ENCODE data around the gene SPATA32.

SPATA32 gene

GRCh38 chr17:45293413-45294211 is 31.7 kb upstream of the SPATA32 start:
- no peak for DNase-seq

DNA sequence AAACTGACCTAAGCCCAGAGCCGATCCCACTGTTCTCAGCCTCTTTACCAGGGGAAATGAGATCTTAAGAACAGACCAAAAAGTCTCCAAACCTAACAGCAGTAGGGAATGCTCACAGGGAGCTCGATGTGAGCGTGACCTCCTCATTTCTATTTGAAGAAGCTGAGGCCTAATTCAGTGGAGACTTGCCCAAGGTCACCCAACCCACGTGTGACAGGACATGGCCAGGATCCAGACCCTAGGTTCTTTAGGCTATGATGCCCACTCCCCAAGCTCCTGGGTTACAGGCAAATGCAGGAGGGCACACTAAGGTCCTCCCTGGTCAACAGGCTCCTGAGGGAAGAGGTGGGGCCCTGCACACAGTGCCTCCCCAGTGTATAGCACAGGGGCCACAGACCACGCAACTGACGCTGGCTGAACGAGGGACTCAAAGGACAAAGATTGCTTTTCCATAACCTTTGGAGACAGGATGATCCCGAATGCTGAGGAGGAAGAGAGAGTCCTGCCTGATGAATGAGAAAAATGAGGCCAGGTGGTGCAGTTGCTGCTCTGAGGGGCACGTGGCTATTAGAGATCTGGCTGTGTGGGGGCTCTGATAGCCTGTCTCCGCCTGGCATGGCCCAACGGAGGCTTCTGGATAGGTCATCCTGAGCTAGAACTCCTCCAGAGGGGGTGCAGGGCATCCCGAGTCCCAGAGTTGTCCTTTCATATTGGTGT is 31.0 kb upstream of the SPATA32 start:
- DNase-seq = no peak

DNA sequence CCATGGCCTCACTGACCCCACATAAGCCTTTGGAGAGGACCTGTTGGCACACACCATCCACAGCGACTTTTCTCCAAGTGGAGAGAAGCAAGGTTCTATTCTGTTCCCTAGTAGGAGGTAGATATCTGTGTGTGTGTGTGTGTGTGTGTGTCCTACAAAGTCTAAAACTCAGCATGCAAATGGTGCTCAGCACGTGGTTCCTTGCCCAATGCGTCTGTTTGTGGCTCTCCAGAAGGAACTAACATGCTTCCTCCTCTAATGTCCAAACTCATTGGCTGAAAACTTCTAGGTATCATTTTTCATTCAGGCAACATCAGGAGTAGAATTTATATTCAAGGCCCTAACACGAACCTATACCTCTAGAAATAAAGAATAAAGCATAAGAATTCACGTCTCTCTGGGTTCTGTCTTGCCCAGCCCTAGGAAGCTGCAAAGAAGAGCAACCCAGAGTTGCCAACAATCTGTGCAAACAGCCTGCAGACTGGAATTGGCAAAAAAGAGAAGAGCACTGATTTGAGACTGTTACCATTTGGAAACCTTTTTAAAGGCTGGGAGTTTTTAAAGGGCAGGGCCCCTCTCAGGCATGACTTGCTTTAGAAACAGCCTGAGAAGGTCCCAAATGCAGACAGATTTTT is 29.4 kb upstream of the SPATA32 start:
- no peak for DNase-seq

- DNase-seq = no peak
Measured at GRCh38 chr17:45290269-45290765, 28.4 kb upstream of the SPATA32 start.

DNA sequence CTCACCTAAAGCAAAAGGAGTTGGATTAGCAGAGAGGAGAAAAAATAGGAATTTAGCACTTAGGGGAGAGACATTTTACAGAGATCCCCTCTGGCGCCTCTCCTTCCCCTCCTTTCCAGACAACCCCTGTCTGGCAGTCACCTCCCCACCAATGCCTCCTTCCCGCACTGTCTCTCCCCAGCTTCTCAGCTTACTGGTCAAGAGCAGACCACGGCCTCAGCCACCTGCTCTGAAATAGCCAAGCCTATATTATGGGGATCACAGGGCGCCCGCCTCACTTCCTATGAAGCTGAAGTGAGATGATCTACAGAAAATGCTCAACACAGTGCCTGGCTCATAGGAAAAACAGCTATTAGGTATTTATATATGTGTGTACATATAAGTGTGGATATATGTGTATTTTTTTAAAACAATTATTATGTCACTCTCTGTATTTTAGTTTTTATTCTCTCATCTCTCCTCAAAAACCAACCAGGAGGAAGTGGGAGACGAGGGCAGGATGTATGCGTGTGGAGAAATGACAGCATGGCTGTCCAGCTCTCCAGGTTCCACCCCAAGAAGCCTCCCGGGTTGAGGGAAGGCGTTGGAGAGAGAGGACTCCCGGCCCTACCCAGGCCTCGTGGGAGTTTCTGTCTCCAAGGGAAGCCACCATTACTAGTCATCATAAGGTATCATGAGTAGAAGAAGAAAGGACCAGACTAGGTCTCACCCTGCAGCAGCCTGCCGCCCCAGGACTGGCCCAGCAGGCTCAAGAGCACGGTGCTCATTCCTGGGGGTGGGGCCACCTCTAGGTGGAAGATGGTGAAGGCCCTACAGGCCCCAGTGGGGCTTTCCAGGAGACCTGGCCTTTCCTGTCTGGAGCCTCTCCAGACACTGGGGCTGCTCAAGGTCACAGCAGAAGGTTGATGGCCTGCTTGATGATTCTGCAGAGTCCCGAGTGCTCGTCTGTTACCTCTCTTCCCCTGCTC is 27.7 kb upstream of the SPATA32 start:
- no peak for DNase-seq

DNA sequence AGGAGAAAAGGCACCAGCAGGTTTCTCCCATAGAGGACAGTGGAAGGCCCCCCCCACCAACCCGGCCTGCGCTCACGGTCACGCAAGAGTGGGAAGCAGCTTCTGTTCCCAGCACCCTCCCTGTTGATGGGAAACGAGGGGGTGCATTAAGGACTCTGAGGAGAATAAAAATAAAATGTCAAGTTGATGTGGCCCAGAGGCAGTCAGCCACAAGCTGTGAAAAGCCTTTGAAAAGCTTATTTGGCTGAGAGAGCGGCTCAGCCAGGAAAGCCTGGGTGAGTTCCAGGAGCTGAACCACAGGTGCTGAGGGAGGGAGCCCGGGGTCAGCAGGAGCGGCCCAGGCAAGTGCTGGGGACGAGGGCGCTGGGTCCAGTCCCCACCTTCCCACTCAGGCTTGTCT is 26.9 kb upstream of the SPATA32 start:
- no peak for DNase-seq

- no peak for DNase-seq
Measured at GRCh38 chr17:45287526-45288500, 25.9 kb upstream of the SPATA32 start.

DNA sequence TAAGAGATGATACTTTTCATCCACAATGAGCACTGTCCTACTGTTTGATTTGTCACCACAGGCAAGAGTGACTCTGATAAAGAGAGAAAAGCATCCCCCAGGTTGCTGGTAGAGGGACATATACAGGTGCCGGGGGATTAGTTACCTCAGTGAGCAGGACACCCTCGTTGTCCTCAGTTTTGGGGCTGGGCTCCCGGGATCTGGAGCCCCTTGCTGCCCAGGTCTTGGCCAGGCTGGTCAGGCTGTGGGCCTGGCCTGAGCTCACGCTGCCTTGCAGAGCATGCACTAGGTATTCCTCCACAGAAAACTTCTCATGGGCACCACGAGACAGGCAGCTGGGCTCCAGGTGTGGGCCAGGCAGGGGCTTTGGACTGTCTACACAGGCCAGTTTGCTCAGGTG is 24.4 kb upstream of the SPATA32 start:
- DNase-seq = no peak

DNA sequence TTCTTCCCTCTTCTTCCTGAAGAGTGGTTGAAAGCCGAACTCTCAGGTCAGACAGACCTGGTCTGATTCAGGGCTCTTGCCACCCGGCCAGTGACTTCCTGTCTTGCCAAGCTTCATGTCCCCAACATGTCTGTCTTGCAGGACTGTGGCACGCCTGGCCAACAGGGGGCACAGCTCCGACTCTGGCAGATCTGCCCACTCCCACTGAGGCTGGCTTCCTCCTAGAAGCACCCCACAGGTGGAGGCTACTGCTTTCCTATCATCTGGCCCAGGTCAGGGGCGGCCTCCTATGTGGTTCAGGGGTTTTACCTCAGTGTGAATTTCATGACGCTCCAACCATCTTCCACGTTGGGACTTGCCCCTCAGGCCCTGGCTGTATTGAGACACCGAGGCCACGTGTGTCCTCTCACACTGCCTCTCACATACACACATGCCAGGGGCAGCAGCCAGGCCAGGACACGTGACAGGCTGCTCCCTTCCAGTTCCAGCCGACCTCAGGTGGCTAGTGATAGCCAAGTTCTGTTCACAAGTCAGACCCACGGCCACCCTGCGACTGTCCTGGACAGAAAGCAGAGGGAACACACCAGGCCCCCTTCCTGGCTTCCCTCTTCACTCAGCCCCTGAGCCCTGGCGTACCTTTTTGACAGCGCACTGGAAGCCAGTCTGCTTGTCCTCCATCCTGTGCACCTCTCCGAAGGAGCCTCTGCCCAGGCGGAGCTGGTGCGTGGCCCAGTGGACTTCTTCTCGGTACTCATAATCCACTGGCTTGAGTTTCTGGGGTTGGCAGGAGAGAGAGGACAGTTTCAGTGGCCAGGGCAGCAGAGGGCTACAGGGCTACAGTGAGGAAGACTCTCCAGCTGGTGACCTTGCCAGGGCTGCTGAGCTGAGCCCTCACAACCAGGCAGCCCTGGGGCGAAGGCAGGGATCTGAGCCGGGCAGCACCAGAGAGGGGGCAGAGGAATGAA is 22.6 kb upstream of the SPATA32 start:
- peak; percentile 42 to 53 for DNase-seq

GRCh38 chr17:45283711-45284110 is 21.8 kb upstream of the SPATA32 start:
- no peak for DNase-seq

GRCh38 chr17:45282683-45283644 is 21.1 kb upstream of the SPATA32 start:
- no peak for DNase-seq

- no peak for DNase-seq
Measured at GRCh38 chr17:45279898-45280297, 18.0 kb upstream of the SPATA32 start.

- DNase-seq = no peak
Measured at GRCh38 chr17:45277992-45278391, 16.1 kb upstream of the SPATA32 start.

GRCh38 chr17:45277216-45277849 is 15.4 kb upstream of the SPATA32 start:
- DNase-seq = peak; percentile 86 to 87

GRCh38 chr17:45276031-45276430 is 14.1 kb upstream of the SPATA32 start:
- DNase-seq = no peak

DNA sequence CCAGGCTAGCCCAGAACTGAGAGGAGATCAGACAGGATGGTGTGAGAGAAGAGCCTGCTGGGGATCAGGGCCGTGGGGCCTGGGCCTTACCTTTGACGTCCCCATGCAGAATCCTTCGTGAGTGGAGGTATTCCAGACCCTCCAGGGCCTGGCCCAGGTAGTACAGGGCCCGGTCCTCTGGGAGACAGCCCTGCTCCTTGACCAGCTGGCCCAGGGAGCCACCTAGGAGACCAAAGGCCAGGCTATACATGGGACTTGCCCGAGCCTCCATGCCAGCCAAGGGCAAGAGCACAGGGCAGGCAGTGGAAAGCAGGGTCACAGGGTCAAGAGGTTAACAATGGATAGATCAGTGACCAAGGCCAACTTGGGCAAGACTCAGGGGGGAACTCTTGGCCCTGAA is 12.1 kb upstream of the SPATA32 start:
- DNase-seq = no peak

GRCh38 chr17:45273551-45273957 is 11.7 kb upstream of the SPATA32 start:
- no peak for DNase-seq

- no peak for DNase-seq
Measured at GRCh38 chr17:45271603-45272002, 9.7 kb upstream of the SPATA32 start.

All from stimulated activated CD4-positive, alpha-beta T cell treated with anti-CD3 and anti-CD28 coated beads, Interleukin-4, amount 100 ng/mL, for 4 hours (primary cell).